Measurements from ENCODE around the gene ACVR1B. TPM values are rescaled to one million over a fixed set of nuclear protein-coding genes. Genes with fewer than 3 reads are reported as not detected.
"Not testable (repeated sequence)": the region's sequence is repeated elsewhere in the genome, so short reads cannot be mapped to it uniquely, and the experiment has no call there.

The ACVR1B gene
- total and polyA plus RNA-seq, 3 experiments from 2014 or later: 1.3 to 8.7 (median 7.8) TPM

- H3K4me3 ChIP-seq (ENCODE audit: low read length); H3K36me3 ChIP-seq (ENCODE audit: insufficient read depth, low read length); H3K27me3 Mint-ChIP-seq; H3K27ac ChIP-seq (ENCODE audit: low read depth, low read length); H3K9me3 Mint-ChIP-seq; DNase-seq; H3K9me3 ChIP-seq (ENCODE audit: low read length); H3K27me3 ChIP-seq (ENCODE audit: insufficient read depth, low read length, poor library complexity, severe bottlenecking): not testable (repeated sequence)
- Mint-ChIP-seq H3K4me3 (peak overlapping the region in 1 of 7 donors; percentile 45), H3K36me3 (peaks cover 10 to 59% (median 24%) of the 10 kb centered on the region in 3 donors), H3K27ac (peak overlapping the region in 3 of 8 donors; percentile 36 to 75 (median 51)), H3K4me1 (peaks cover 33 to 34% (median 33%) of the 10 kb centered on the region in 3 donors)
- CTCF ChIA-PET: interaction anchor here (0.7 kb wide), 2 partner anchors 371 to 622 kb away, joined by 3 read pairs; no protein-coding TSS in a partner anchor
- H3K4me1 ChIP-seq (ENCODE audit: insufficient read depth, low read length): peaks cover 21% of the 10 kb centered on the region
- POLR2A ChIA-PET: interaction anchor here (0.6 kb wide), 1 partner anchor 29 kb away, joined by 3 read pairs; no protein-coding TSS in a partner anchor
These were observed 27.8 kb downstream of the ACVR1B start for GRCh38 chr12:51979306-51979705.

- Mint-ChIP-seq H3K36me3 (peaks cover 12 to 65% (median 24%) of the 10 kb centered on the region in 3 donors), H3K4me1 (peaks cover 24% of the 10 kb centered on the region in 3 donors), H3K27me3 (peaks cover 0 to 6% of the 10 kb centered on the region in 2 donors), H3K4me3 (no peak overlapping the region), H3K9me3 (no peaks in the 10 kb centered on the region), H3K27ac (peak overlapping the region in 2 of 8 donors; percentile 44 to 62)
- POLR2A ChIA-PET: no interaction called here
- DNase-seq: peak; percentile 44 to 76 (median 58)
- no peak overlapping the region for H3K4me3 ChIP-seq (ENCODE audit: low read length)
- no peaks in the 10 kb centered on the region for H3K36me3 ChIP-seq (ENCODE audit: insufficient read depth, low read length)
- no peaks in the 10 kb centered on the region for H3K27me3 ChIP-seq (ENCODE audit: insufficient read depth, low read length, poor library complexity, severe bottlenecking)
- CTCF ChIA-PET: interaction anchor here (0.7 to 3.3 kb wide), 11 partner anchors 9 to 156 kb away, joined by 3 to 16 read pairs (median 4); no protein-coding TSS in a partner anchor
- H3K9me3 ChIP-seq (ENCODE audit: low read length): no peaks in the 10 kb centered on the region
- peaks cover 11% of the 10 kb centered on the region for H3K4me1 ChIP-seq (ENCODE audit: insufficient read depth, low read length)
- H3K27ac ChIP-seq (ENCODE audit: low read depth, low read length): no peak overlapping the region
These were observed 28.7 kb downstream of the ACVR1B start for GRCh38 chr12:51980051-51980808.

GRCh38 chr12:51980809-51981127 is 29.3 kb downstream of the ACVR1B start:
- H3K4me1 Mint-ChIP-seq: peaks cover 18 to 19% (median 19%) of the 10 kb centered on the region in 3 donors
- no peak overlapping the region for H3K27ac ChIP-seq (ENCODE audit: low read depth, low read length)
- H3K4me3 Mint-ChIP-seq: no peak overlapping the region
- H3K27me3 Mint-ChIP-seq: peaks cover 0 to 4% of the 10 kb centered on the region in 2 donors
- no peak overlapping the region for H3K4me3 ChIP-seq (ENCODE audit: low read length)
- ChIA-PET CTCF (interaction anchor here (0.7 to 3.3 kb wide), 11 partner anchors 10 to 156 kb away, joined by 3 to 16 read pairs (median 4); no protein-coding TSS in a partner anchor), POLR2A (no interaction called here)
- H3K36me3 Mint-ChIP-seq: peaks cover 17 to 66% (median 19%) of the 10 kb centered on the region in 3 donors
- peaks cover 6% of the 10 kb centered on the region for H3K4me1 ChIP-seq (ENCODE audit: insufficient read depth, low read length)
- no peaks in the 10 kb centered on the region for H3K9me3 ChIP-seq (ENCODE audit: low read length)
- H3K9me3 Mint-ChIP-seq: no peaks in the 10 kb centered on the region
- peak overlapping the region in 1 of 8 donors; percentile 44 for H3K27ac Mint-ChIP-seq
- no peaks in the 10 kb centered on the region for H3K27me3 ChIP-seq (ENCODE audit: insufficient read depth, low read length, poor library complexity, severe bottlenecking)
- DNase-seq: no peak
- no peaks in the 10 kb centered on the region for H3K36me3 ChIP-seq (ENCODE audit: insufficient read depth, low read length)

GRCh38 chr12:51984657-51985056 is 33.2 kb downstream of the ACVR1B start:
- H3K4me3 Mint-ChIP-seq: no peak overlapping the region
- Histone ChIP-seq H3K4me1 (ENCODE audit: insufficient read depth, low read length) (peaks cover 4% of the 10 kb centered on the region), H3K9me3 (ENCODE audit: low read length) (no peaks in the 10 kb centered on the region), H3K27me3 (ENCODE audit: insufficient read depth, low read length, poor library complexity, severe bottlenecking) (no peaks in the 10 kb centered on the region), H3K4me3 (ENCODE audit: low read length) (no peak overlapping the region), H3K27ac (ENCODE audit: low read depth, low read length) (no peak overlapping the region), H3K36me3 (ENCODE audit: insufficient read depth, low read length) (no peaks in the 10 kb centered on the region)
- CTCF ChIA-PET: interaction anchor here (1.1 to 2.5 kb wide), 7 partner anchors 10 to 148 kb away, joined by 3 to 12 read pairs (median 3); no protein-coding TSS in a partner anchor
- POLR2A ChIA-PET: no interaction called here
- H3K36me3 Mint-ChIP-seq: peaks cover 8 to 58% (median 11%) of the 10 kb centered on the region in 3 donors
- peaks cover 9 to 10% (median 10%) of the 10 kb centered on the region in 3 donors for H3K4me1 Mint-ChIP-seq
- no peak for DNase-seq
- no peak overlapping the region for H3K27ac Mint-ChIP-seq
- H3K9me3 Mint-ChIP-seq: no peaks in the 10 kb centered on the region
- peaks cover 0 to 4% of the 10 kb centered on the region in 2 donors for H3K27me3 Mint-ChIP-seq

GRCh38 chr12:51985154-51985835 is 33.8 kb downstream of the ACVR1B start:
- no peaks in the 10 kb centered on the region for H3K27me3 ChIP-seq (ENCODE audit: insufficient read depth, low read length, poor library complexity, severe bottlenecking)
- H3K4me3 Mint-ChIP-seq: no peak overlapping the region
- H3K4me1 ChIP-seq (ENCODE audit: insufficient read depth, low read length): peaks cover 4% of the 10 kb centered on the region
- H3K27ac ChIP-seq (ENCODE audit: low read depth, low read length): no peak overlapping the region
- no peaks in the 10 kb centered on the region for H3K9me3 ChIP-seq (ENCODE audit: low read length)
- no peaks in the 10 kb centered on the region for H3K36me3 ChIP-seq (ENCODE audit: insufficient read depth, low read length)
- CTCF ChIA-PET: interaction anchor here (0.8 to 2.5 kb wide), 8 partner anchors 11 to 147 kb away, joined by 3 to 12 read pairs (median 3); no protein-coding TSS in a partner anchor
- H3K4me3 ChIP-seq (ENCODE audit: low read length): no peak overlapping the region
- H3K9me3 Mint-ChIP-seq: no peaks in the 10 kb centered on the region
- H3K36me3 Mint-ChIP-seq: peaks cover 8 to 57% (median 11%) of the 10 kb centered on the region in 3 donors
- peaks cover 0 to 4% of the 10 kb centered on the region in 2 donors for H3K27me3 Mint-ChIP-seq
- no peak for DNase-seq
- H3K4me1 Mint-ChIP-seq: peaks cover 5 to 6% (median 5%) of the 10 kb centered on the region in 3 donors
- H3K27ac Mint-ChIP-seq: no peak overlapping the region
- POLR2A ChIA-PET: interaction anchor here (0.6 kb wide), 1 partner anchor 1697 kb away, joined by 3 read pairs; no protein-coding TSS in a partner anchor

- Histone ChIP-seq H3K36me3 (ENCODE audit: insufficient read depth, low read length) (no peaks in the 10 kb centered on the region), H3K4me3 (ENCODE audit: low read length) (no peak overlapping the region), H3K27me3 (ENCODE audit: insufficient read depth, low read length, poor library complexity, severe bottlenecking) (no peaks in the 10 kb centered on the region), H3K9me3 (ENCODE audit: low read length) (no peaks in the 10 kb centered on the region), H3K4me1 (ENCODE audit: insufficient read depth, low read length) (no peaks in the 10 kb centered on the region), H3K27ac (ENCODE audit: low read depth, low read length) (no peak overlapping the region)
- no peak for DNase-seq
- POLR2A ChIA-PET: no interaction called here
- no peak overlapping the region for H3K4me3 Mint-ChIP-seq
- H3K4me1 Mint-ChIP-seq: no peaks in the 10 kb centered on the region
- CTCF ChIA-PET: interaction anchor here (1.3 to 1.6 kb wide), 2 partner anchors 19 to 21 kb away, joined by 3 read pairs; no protein-coding TSS in a partner anchor
- H3K36me3 Mint-ChIP-seq: peaks cover 7 to 53% (median 9%) of the 10 kb centered on the region in 3 donors
- H3K27ac Mint-ChIP-seq: no peak overlapping the region
- no peaks in the 10 kb centered on the region for H3K9me3 Mint-ChIP-seq
- peaks cover 0 to 3% of the 10 kb centered on the region in 2 donors for H3K27me3 Mint-ChIP-seq
These were observed 35.3 kb downstream of the ACVR1B start for GRCh38 chr12:51986834-51987233.

DNA sequence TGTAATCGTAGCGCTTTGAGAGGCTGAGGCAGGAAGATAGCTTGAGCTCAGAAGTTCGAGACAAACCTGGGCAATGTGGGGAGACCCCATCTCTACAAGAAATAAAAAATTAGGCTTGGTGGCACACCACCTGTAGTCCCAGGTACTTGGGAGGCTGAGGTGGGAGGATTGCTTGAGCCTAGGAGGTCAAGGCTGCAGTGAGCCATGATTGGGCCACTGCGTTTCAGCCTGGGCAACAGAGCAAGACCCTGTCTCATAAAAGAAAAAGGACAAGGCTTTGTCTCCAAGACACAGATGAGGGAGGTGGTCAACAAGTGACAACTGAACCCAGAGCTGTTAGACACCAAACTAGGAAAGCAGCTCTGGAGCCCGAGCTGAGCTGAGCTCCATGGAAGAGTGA is 40.7 kb downstream of the ACVR1B start:
- CTCF ChIA-PET: interaction anchor here (0.7 to 21.9 kb wide), 12 partner anchors 11 to 135 kb away, joined by 3 to 488 read pairs (median 7); partner anchors contain the start of genes NR4A1 and TAMALIN
- DNase-seq: no peak
- no peaks in the 10 kb centered on the region for H3K27me3 Mint-ChIP-seq
- Histone ChIP-seq H3K36me3 (ENCODE audit: insufficient read depth, low read length) (no peaks in the 10 kb centered on the region), H3K4me3 (ENCODE audit: low read length) (no peak overlapping the region), H3K27ac (ENCODE audit: low read depth, low read length) (no peak overlapping the region), H3K27me3 (ENCODE audit: insufficient read depth, low read length, poor library complexity, severe bottlenecking) (no peaks in the 10 kb centered on the region), H3K4me1 (ENCODE audit: insufficient read depth, low read length) (no peaks in the 10 kb centered on the region), H3K9me3 (ENCODE audit: low read length) (no peaks in the 10 kb centered on the region)
- H3K36me3 Mint-ChIP-seq: peaks cover 0 to 30% (median 4%) of the 10 kb centered on the region in 3 donors
- H3K4me3 Mint-ChIP-seq: no peak overlapping the region
- H3K27ac Mint-ChIP-seq: no peak overlapping the region
- no peaks in the 10 kb centered on the region for H3K9me3 Mint-ChIP-seq
- POLR2A ChIA-PET: no interaction called here
- H3K4me1 Mint-ChIP-seq: peaks cover 2 to 4% (median 3%) of the 10 kb centered on the region in 3 donors
